K562 (cell line): ENCODE data around the gene DPH6. TPM values are rescaled to one million over a fixed set of nuclear protein-coding genes. Genes with fewer than 3 reads are reported as not detected.

Source experiments
- FOXJ3 ChIP-seq: sonication (generic); formaldehyde crosslinking; IDR thresholded peaks from 2 replicates; pipeline ENCODE4 v1.4.0; 2020; ENCODE audit warnings: mild to moderate bottlenecking, missing genetic modification reagents
- MEF2D ChIP-seq: conservative IDR thresholded peaks from 2 replicates; pipeline ENCODE4 v1.6.1; 2016; ENCODE audit warnings: low read depth, missing genetic modification characterization, missing compliant biosample characterization
- MTA2 ChIP-seq: fragments of 450-650 bp; IDR thresholded peaks from 2 replicates; pipeline ENCODE4 v1.6.1; 2016; ENCODE audit warnings: low read depth
- ZBTB11 ChIP-seq, 3 experiments: fragments of 200-800 bp in 1 of 3; fragments of 250-450 bp in 1 of 3; fragments of 450-650 bp in 1 of 3; sonication (Bioruptor Pico) in 1 of 3; sonication (Bioruptor generic) in 1 of 3; formaldehyde crosslinking in 1 of 3; IDR thresholded peaks; 2 replicates each; pipeline versions ENCODE4 v1.6.1 to v1.8.0; 2016 to 2022; ENCODE audit warnings: mild to moderate bottlenecking in 2 of 3, missing genetic modification characterization in 2 of 3, missing compliant biosample characterization in 1 of 3, moderate library complexity in 1 of 3
- ZNF274 ChIP-seq: IDR thresholded peaks from 2 replicates; pipeline ENCODE4 v1.6.1; 2011; ENCODE audit warnings: low read depth, mild to moderate bottlenecking, low read length, moderate library complexity, borderline replicate concordance
- polyA plus RNA-seq, 8 experiments: library from polyadenylated mRNA; depleted of rRNA in 4 of 8; stranded (reverse) in 5 of 8; unstranded in 3 of 8; fragments of >200 nt; fragmentation: Nextera tagmentation in 2 of 8; fragmentation: Illumina TruSeq in 1 of 8; extraction: Ambion mirVana in 2 of 8; extraction: Trizol in 1 of 8; gene quantifications; 2 replicates each; pipeline versions ENCODE4 v1.2.1 to v1.2.3, GENCODE V29; 2011 to 2014; ENCODE audit warnings: inconsistent platforms in 1 of 8, missing spikeins in 1 of 8
- total RNA-seq, 7 experiments: library from RNA; depleted of rRNA in 6 of 7; stranded (reverse); fragments of >200 nt in 6 of 7; fragmentation: Illumina TruSeq in 2 of 7; extraction: Trizol in 2 of 7; gene quantifications; 2 replicates each; pipeline versions ENCODE4 v1.2.1 to v1.2.3, GENCODE V29; 2011 to 2021; ENCODE audit warnings: low replicate concordance in 1 of 7
- TF ChIP-seq, protein P1 (sequence below): fragments of 250-450 bp; sonication (Bioruptor Pico); IDR thresholded peaks from 2 replicates; pipeline ENCODE4 v1.4.0; 2020; ENCODE audit warnings: mild to moderate bottlenecking, moderate library complexity

DPH6 gene
- total and polyA plus RNA-seq, 9 of the 15 experiments (the other 6 are each of a cell fraction or from before 2014, with no cell fraction given): 10.1 to 69.1 (median 18.8) TPM

- TF ChIP-seq ZBTB11 (CRISPR knock-in tag; IDR thresholded peaks at IDR 0.05): no peak
- TF ChIP-seq FOXJ3 (CRISPR knock-in tag): no peak
- TF ChIP-seq ZNF274: no peak
- TF ChIP-seq MEF2D (tag): no peak
- TF ChIP-seq, protein P1, sequence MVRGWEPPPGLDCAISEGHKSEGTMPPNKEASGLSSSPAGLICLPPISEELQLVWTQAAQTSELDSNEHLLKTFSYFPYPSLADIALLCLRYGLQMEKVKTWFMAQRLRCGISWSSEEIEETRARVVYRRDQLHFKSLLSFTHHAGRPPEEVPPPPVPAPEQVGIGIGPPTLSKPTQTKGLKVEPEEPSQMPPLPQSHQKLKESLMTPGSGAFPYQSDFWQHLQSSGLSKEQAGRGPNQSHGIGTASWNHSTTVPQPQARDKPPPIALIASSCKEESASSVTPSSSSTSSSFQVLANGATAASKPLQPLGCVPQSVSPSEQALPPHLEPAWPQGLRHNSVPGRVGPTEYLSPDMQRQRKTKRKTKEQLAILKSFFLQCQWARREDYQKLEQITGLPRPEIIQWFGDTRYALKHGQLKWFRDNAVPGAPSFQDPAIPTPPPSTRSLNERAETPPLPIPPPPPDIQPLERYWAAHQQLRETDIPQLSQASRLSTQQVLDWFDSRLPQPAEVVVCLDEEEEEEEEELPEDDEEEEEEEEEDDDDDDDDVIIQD (CRISPR knock-in tag): no peak
- TF ChIP-seq MTA2: no peak
- TF ChIP-seq, all 486 proteins: peak for 0
Measured at GRCh38 chr15:35514759-35515158, 31.2 kb downstream of the DPH6 start (continued).
